ENCODE measurements around the gene WWP2.
"Not testable (repeated sequence)": the region's sequence is repeated elsewhere in the genome, so short reads cannot be mapped to it uniquely, and the experiment has no call there.

The WWP2 gene

GRCh38 chr16:69851491-69852240 lies 89.5 kb downstream of the WWP2 start:
- no peak for DNase-seq (ENCODE audit: low read depth)
- H3K4me3 ChIP-seq (ENCODE audit: low read depth, low read length) = no peak overlapping the region
- TF ChIP-seq CTCF (conservative IDR thresholded peaks at IDR 0.05; ENCODE audit: low read depth, low read length) = no peak

- no peak overlapping the region for H3K4me3 ChIP-seq (ENCODE audit: low read depth, low read length)
- no peak for TF ChIP-seq CTCF (conservative IDR thresholded peaks at IDR 0.05; ENCODE audit: low read depth, low read length)
- no peak for DNase-seq (ENCODE audit: low read depth)
These were observed 90.7 kb downstream of the WWP2 start for GRCh38 chr16:69852815-69853214.

- H3K4me3 ChIP-seq (ENCODE audit: low read depth, low read length) = no peak overlapping the region
- no peak for DNase-seq (ENCODE audit: low read depth)
- no peak for TF ChIP-seq CTCF (conservative IDR thresholded peaks at IDR 0.05; ENCODE audit: low read depth, low read length)
These were observed 91.3 kb downstream of the WWP2 start for GRCh38 chr16:69853481-69853880.

- not testable (repeated sequence) for DNase-seq (ENCODE audit: low read depth); H3K4me3 ChIP-seq (ENCODE audit: low read depth, low read length)
These were observed 92.6 kb downstream of the WWP2 start for GRCh38 chr16:69854776-69855175.

GRCh38 chr16:69855592-69855991 lies 93.5 kb downstream of the WWP2 start:
- no peak for DNase-seq (ENCODE audit: low read depth)
- no peak for TF ChIP-seq CTCF (conservative IDR thresholded peaks at IDR 0.05; ENCODE audit: low read depth, low read length)
- H3K4me3 ChIP-seq (ENCODE audit: low read depth, low read length) = no peak overlapping the region

GRCh38 chr16:69858191-69859104 lies 96.3 kb downstream of the WWP2 start:
- no peak for TF ChIP-seq CTCF (conservative IDR thresholded peaks at IDR 0.05; ENCODE audit: low read depth, low read length)
- DNase-seq (ENCODE audit: low read depth) = no peak
- no peak overlapping the region for H3K4me3 ChIP-seq (ENCODE audit: low read depth, low read length)

- DNase-seq (ENCODE audit: low read depth) = peak; percentile 45
- no peak overlapping the region for H3K4me3 ChIP-seq (ENCODE audit: low read depth, low read length)
- peak; percentile 65 for TF ChIP-seq CTCF (conservative IDR thresholded peaks at IDR 0.05; ENCODE audit: low read depth, low read length)
These were observed 97.2 kb downstream of the WWP2 start for GRCh38 chr16:69859105-69859989.
